ENCODE data around the gene RTN4RL2. TPM values are rescaled to one million over a fixed set of nuclear protein-coding genes. Genes with fewer than 3 reads are reported as not detected.

The RTN4RL2 gene
- total RNA-seq, 1 donor = 0.36 TPM

DNA sequence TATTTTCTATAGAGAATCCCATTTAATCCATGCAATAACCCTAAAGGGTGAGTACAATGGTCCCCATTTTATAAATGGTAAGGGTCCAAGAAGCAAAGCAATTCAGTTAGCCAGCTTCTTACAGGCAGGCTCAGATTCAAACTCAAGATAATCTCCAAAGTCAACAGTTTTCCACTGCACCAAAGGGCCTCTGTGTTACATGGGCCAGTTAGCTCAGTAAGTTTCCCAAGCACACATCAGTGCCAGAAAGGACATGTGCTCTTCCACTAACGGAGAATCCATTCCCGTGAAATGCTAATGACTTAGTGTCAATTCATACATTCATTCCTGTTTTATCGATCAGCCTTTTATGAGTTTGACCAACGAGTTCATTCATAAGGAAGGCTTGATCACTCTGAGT lies 44.2 kb downstream of the RTN4RL2 start:
- no peak overlapping the region for H3K27ac ChIP-seq (ENCODE audit: low read depth, low read length)
- peaks cover 5% of the 10 kb centered on the region for H3K4me1 ChIP-seq (ENCODE audit: insufficient read depth, low read length)
- no peaks in the 10 kb centered on the region for H3K9me3 ChIP-seq (ENCODE audit: low read depth, low read length)
- TF ChIP-seq, protein P1, sequence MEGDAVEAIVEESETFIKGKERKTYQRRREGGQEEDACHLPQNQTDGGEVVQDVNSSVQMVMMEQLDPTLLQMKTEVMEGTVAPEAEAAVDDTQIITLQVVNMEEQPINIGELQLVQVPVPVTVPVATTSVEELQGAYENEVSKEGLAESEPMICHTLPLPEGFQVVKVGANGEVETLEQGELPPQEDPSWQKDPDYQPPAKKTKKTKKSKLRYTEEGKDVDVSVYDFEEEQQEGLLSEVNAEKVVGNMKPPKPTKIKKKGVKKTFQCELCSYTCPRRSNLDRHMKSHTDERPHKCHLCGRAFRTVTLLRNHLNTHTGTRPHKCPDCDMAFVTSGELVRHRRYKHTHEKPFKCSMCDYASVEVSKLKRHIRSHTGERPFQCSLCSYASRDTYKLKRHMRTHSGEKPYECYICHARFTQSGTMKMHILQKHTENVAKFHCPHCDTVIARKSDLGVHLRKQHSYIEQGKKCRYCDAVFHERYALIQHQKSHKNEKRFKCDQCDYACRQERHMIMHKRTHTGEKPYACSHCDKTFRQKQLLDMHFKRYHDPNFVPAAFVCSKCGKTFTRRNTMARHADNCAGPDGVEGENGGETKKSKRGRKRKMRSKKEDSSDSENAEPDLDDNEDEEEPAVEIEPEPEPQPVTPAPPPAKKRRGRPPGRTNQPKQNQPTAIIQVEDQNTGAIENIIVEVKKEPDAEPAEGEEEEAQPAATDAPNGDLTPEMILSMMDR (IDR thresholded peaks at IDR 0.05; ENCODE audit: extremely low read depth, low read depth, low read length) = no peak
- no peak overlapping the region for H3K4me2 ChIP-seq (ENCODE audit: insufficient read depth, low read length)
- no peaks in the 10 kb centered on the region for H3K27me3 ChIP-seq (ENCODE audit: insufficient read depth, low read length)
- H4K20me1 ChIP-seq (ENCODE audit: insufficient read depth, low read length) = no peaks in the 10 kb centered on the region
- DNase-seq (ENCODE audit: insufficient read length, low spot score, missing footprints) = no peak
- no peak overlapping the region for H3K4me3 ChIP-seq (ENCODE audit: insufficient read depth, low read length)
- no peaks in the 10 kb centered on the region for H3K79me2 ChIP-seq (ENCODE audit: insufficient read depth, low read length)
- H2AFZ ChIP-seq (ENCODE audit: low read length) = no peak overlapping the region
- no peaks in the 10 kb centered on the region for H3K36me3 ChIP-seq (ENCODE audit: insufficient read depth, low read length)

DNA sequence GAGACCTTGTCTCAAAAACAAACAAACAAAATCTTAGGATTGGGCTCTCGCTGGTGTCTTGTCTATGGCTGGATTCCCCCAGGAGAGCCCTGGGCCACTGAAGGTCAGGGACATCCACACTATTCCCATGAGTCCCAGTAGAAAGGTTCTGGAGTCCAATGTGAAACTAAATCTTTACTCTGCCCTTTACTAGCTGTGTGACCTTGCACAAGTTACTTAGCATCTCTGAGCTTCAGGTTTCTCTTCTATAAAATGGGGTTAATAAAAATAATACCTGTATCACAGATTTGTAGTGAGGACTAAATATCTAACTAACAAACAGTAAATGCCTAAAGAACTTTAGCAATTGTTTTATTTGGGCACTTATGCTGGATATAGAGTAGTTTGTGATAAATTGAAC lies 46.2 kb downstream of the RTN4RL2 start:
- TF ChIP-seq, protein P1 (IDR thresholded peaks at IDR 0.05; ENCODE audit: extremely low read depth, low read depth, low read length) = no peak
- H3K27me3 ChIP-seq (ENCODE audit: insufficient read depth, low read length) = no peaks in the 10 kb centered on the region
- no peak overlapping the region for H2AFZ ChIP-seq (ENCODE audit: low read length)
- H3K9me3 ChIP-seq (ENCODE audit: low read depth, low read length) = no peaks in the 10 kb centered on the region
- H3K27ac ChIP-seq (ENCODE audit: low read depth, low read length) = no peak overlapping the region
- H3K4me2 ChIP-seq (ENCODE audit: insufficient read depth, low read length) = no peak overlapping the region
- H3K36me3 ChIP-seq (ENCODE audit: insufficient read depth, low read length) = no peaks in the 10 kb centered on the region
- H3K79me2 ChIP-seq (ENCODE audit: insufficient read depth, low read length) = no peaks in the 10 kb centered on the region
- no peaks in the 10 kb centered on the region for H3K4me1 ChIP-seq (ENCODE audit: insufficient read depth, low read length)
- H4K20me1 ChIP-seq (ENCODE audit: insufficient read depth, low read length) = no peaks in the 10 kb centered on the region
- H3K4me3 ChIP-seq (ENCODE audit: insufficient read depth, low read length) = no peak overlapping the region
- DNase-seq (ENCODE audit: insufficient read length, low spot score, missing footprints) = no peak

DNA sequence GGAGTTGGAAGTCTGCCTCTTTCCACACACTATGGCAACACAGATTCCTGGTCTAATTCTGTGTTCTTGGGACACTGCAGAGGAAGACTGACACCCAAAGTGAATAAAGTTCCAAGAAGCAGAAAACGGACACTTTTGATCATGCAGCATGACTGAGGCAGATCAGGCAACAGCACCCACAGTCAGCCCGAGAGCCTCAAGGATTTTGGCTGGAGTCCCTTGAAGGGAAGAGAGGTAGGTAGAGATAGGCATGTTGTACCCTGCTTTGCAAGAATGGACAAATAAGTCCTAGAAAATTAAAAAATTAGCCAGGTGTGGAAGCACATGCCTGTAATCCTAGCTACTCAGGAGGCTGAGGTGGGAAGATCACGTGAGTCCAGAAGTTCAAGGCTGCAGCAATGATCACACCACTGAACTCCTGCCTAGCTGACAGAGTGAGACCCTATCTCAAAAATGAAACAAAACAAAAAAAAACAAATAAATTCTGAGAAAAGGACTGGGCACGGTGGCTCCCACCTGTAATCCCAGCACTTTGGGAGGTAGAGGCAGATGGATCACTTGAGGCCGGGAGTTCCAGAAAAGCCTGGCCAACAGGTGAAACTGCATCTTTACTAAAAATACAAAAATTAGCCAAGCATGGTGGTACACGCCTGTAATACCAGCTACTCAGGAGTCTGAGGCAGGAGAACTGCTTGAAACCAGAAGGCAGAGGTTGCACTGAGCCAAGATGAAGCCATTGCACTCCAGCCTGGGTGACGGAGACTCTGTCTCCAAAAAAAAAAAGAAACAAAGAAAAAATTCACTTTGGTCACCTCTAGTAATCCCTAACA lies 48.2 kb downstream of the RTN4RL2 start:
- Histone ChIP-seq H3K27me3 (ENCODE audit: insufficient read depth, low read length) (no peaks in the 10 kb centered on the region), H3K36me3 (ENCODE audit: insufficient read depth, low read length) (no peaks in the 10 kb centered on the region), H3K4me2 (ENCODE audit: insufficient read depth, low read length) (no peak overlapping the region), H3K79me2 (ENCODE audit: insufficient read depth, low read length) (no peaks in the 10 kb centered on the region), H3K9me3 (ENCODE audit: low read depth, low read length) (no peaks in the 10 kb centered on the region), H3K4me1 (ENCODE audit: insufficient read depth, low read length) (no peaks in the 10 kb centered on the region), H3K27ac (ENCODE audit: low read depth, low read length) (no peak overlapping the region), H4K20me1 (ENCODE audit: insufficient read depth, low read length) (no peaks in the 10 kb centered on the region), H2AFZ (ENCODE audit: low read length) (no peak overlapping the region), H3K4me3 (ENCODE audit: insufficient read depth, low read length) (no peak overlapping the region)
- TF ChIP-seq, protein P1 (IDR thresholded peaks at IDR 0.05; ENCODE audit: extremely low read depth, low read depth, low read length) = no peak
- DNase-seq (ENCODE audit: insufficient read length, low spot score, missing footprints) = no peak

DNA sequence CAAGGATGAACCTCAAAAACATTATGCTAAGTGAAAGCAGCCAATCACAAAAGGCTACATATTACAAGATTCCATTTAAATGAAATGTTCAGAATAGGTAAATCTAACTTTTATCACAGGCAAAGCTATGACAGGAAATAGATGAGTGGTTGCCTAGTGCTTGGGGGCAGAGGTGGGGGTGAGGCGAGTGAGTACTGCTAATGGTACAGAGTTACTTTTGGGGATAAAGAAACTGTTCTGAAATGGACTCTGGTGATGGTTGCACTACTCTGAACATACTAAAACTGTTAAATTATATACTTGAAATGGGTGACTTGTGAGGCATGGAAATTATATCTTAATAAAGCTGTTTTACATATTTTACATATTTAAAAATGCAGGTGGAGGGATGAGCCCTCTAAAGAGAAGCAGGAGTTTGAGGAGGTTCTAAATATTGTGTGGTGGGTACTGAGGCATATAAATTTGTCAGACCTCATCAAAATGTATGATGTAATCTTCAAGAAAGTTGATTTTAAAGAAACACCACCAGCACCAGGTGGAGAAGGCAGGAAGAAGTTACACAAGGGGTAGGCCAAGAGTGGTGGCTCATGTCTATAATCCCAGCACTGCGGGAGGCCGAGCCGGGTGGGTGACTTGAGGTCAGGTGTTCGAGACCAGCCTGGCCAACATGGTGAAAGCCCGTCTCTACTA lies 51.6 kb downstream of the RTN4RL2 start:
- Histone ChIP-seq H3K4me2 (ENCODE audit: insufficient read depth, low read length) (no peak overlapping the region), H3K79me2 (ENCODE audit: insufficient read depth, low read length) (no peaks in the 10 kb centered on the region), H3K4me1 (ENCODE audit: insufficient read depth, low read length) (peaks cover 4% of the 10 kb centered on the region), H2AFZ (ENCODE audit: low read length) (no peak overlapping the region), H3K4me3 (ENCODE audit: insufficient read depth, low read length) (no peak overlapping the region), H4K20me1 (ENCODE audit: insufficient read depth, low read length) (no peaks in the 10 kb centered on the region), H3K36me3 (ENCODE audit: insufficient read depth, low read length) (no peaks in the 10 kb centered on the region), H3K27me3 (ENCODE audit: insufficient read depth, low read length) (no peaks in the 10 kb centered on the region), H3K27ac (ENCODE audit: low read depth, low read length) (no peak overlapping the region), H3K9me3 (ENCODE audit: low read depth, low read length) (no peaks in the 10 kb centered on the region)
- TF ChIP-seq, protein P1 (IDR thresholded peaks at IDR 0.05; ENCODE audit: extremely low read depth, low read depth, low read length) = no peak
- DNase-seq (ENCODE audit: insufficient read length, low spot score, missing footprints) = no peak
